Mucosa of stomach (tissue), 1 donor: ENCODE results near the gene ACTR1A.

Experiments used
- H3K27me3 ChIP-seq: one replicate; pipeline ENCODE4 v1.7.0; 2013; ENCODE audit warnings: mild to moderate bottlenecking, low read length; ENCODE audit not compliant: control insufficient read depth, insufficient read depth
- H3K36me3 ChIP-seq: one replicate; pipeline ENCODE4 v1.7.0; 2013; ENCODE audit warnings: low read length; ENCODE audit not compliant: control insufficient read depth, insufficient read depth
- H3K4me1 ChIP-seq: one replicate; pipeline ENCODE4 v1.7.0; 2013; ENCODE audit warnings: mild to moderate bottlenecking, low read length; ENCODE audit not compliant: control insufficient read depth, insufficient read depth
- H3K4me3 ChIP-seq: one replicate; pipeline ENCODE4 v1.7.0; 2013; ENCODE audit warnings: low read length
- H3K9ac ChIP-seq: one replicate; pipeline ENCODE4 v1.7.0; 2013; ENCODE audit warnings: mild to moderate bottlenecking, low read length, moderate library complexity
- H3K9me3 ChIP-seq: one replicate; pipeline ENCODE4 v1.7.0; 2013; ENCODE audit warnings: mild to moderate bottlenecking, low read length, moderate library complexity; ENCODE audit not compliant: control insufficient read depth
- donor health status: Pancreatic carcinoma.

ACTR1A gene

GRCh38 chr10:102499356-102499755 lies 3.2 kb downstream of the ACTR1A start:
- no peaks in the 10 kb centered on the region for H3K27me3 ChIP-seq

GRCh38 chr10:102497545-102497944 lies 5.0 kb downstream of the ACTR1A start:
- no peaks in the 10 kb centered on the region for H3K27me3 ChIP-seq
- H3K4me1 ChIP-seq: peaks cover 22% of the 10 kb centered on the region
- no peak overlapping the region for H3K4me3 ChIP-seq
- no peaks in the 10 kb centered on the region for H3K36me3 ChIP-seq
- no peak overlapping the region for H3K9ac ChIP-seq
- H3K9me3 ChIP-seq: no peaks in the 10 kb centered on the region

More at GRCh38 chr10:102499356-102499755, 3.2 kb downstream of the ACTR1A start:
- no peak overlapping the region for H3K9ac ChIP-seq
- no peaks in the 10 kb centered on the region for H3K9me3 ChIP-seq
- no peak overlapping the region for H3K4me3 ChIP-seq
- peaks cover 14% of the 10 kb centered on the region for H3K4me1 ChIP-seq
- no peaks in the 10 kb centered on the region for H3K36me3 ChIP-seq

GRCh38 chr10:102493771-102494170 lies 8.7 kb downstream of the ACTR1A start:
- H3K9me3 ChIP-seq: no peaks in the 10 kb centered on the region
- H3K4me1 ChIP-seq: peaks cover 13% of the 10 kb centered on the region
- H3K4me3 ChIP-seq: no peak overlapping the region
- H3K27me3 ChIP-seq: no peaks in the 10 kb centered on the region
- H3K36me3 ChIP-seq: peaks cover under 1% of the 10 kb centered on the region
- no peak overlapping the region for H3K9ac ChIP-seq

- H3K36me3 ChIP-seq: peaks cover 9% of the 10 kb centered on the region
- no peak overlapping the region for H3K9ac ChIP-seq
- H3K4me1 ChIP-seq: peaks cover 13% of the 10 kb centered on the region
- no peak overlapping the region for H3K4me3 ChIP-seq
- H3K9me3 ChIP-seq: no peaks in the 10 kb centered on the region
- no peaks in the 10 kb centered on the region for H3K27me3 ChIP-seq
Observed at GRCh38 chr10:102492983-102493382, 9.5 kb downstream of the ACTR1A start.

- Histone ChIP-seq H3K4me3 (no peak overlapping the region), H3K4me1 (peaks cover 13% of the 10 kb centered on the region), H3K9ac (no peak overlapping the region), H3K36me3 (peaks cover 13% of the 10 kb centered on the region), H3K9me3 (no peaks in the 10 kb centered on the region), H3K27me3 (no peaks in the 10 kb centered on the region)
Observed at GRCh38 chr10:102492344-102492939, 10.1 kb downstream of the ACTR1A start.

GRCh38 chr10:102491136-102491535 lies 11.4 kb downstream of the ACTR1A start:
- peaks cover 13% of the 10 kb centered on the region for H3K4me1 ChIP-seq
- no peak overlapping the region for H3K4me3 ChIP-seq

GRCh38 chr10:102485093-102485784 lies 17.3 kb downstream of the ACTR1A start:
- Histone ChIP-seq H3K4me3 (no peak overlapping the region), H3K9ac (no peak overlapping the region), H3K9me3 (no peaks in the 10 kb centered on the region), H3K27me3 (no peaks in the 10 kb centered on the region), H3K36me3 (peaks cover 38% of the 10 kb centered on the region), H3K4me1 (no peaks in the 10 kb centered on the region)

More at GRCh38 chr10:102491136-102491535, 11.4 kb downstream of the ACTR1A start:
- H3K27me3 ChIP-seq: no peaks in the 10 kb centered on the region
- no peaks in the 10 kb centered on the region for H3K9me3 ChIP-seq
- no peak overlapping the region for H3K9ac ChIP-seq
- peaks cover 13% of the 10 kb centered on the region for H3K36me3 ChIP-seq

GRCh38 chr10:102484021-102484420 lies 18.5 kb downstream of the ACTR1A start:
- Histone ChIP-seq H3K9me3 (no peaks in the 10 kb centered on the region), H3K36me3 (peaks cover 38% of the 10 kb centered on the region), H3K4me1 (no peaks in the 10 kb centered on the region), H3K9ac (no peak overlapping the region), H3K4me3 (no peak overlapping the region), H3K27me3 (no peaks in the 10 kb centered on the region)

GRCh38 chr10:102480396-102480795 lies 22.1 kb downstream of the ACTR1A start:
- Histone ChIP-seq H3K9me3 (no peaks in the 10 kb centered on the region), H3K4me1 (no peaks in the 10 kb centered on the region), H3K27me3 (no peaks in the 10 kb centered on the region), H3K36me3 (peaks cover 20% of the 10 kb centered on the region), H3K9ac (no peak overlapping the region), H3K4me3 (no peak overlapping the region)

GRCh38 chr10:102479651-102480050 lies 22.9 kb downstream of the ACTR1A start:
- H3K36me3 ChIP-seq: peaks cover 13% of the 10 kb centered on the region
- H3K4me1 ChIP-seq: no peaks in the 10 kb centered on the region
- H3K27me3 ChIP-seq: no peaks in the 10 kb centered on the region
- H3K4me3 ChIP-seq: no peak overlapping the region
- no peaks in the 10 kb centered on the region for H3K9me3 ChIP-seq
- no peak overlapping the region for H3K9ac ChIP-seq

- H3K9ac ChIP-seq: no peak overlapping the region
- H3K36me3 ChIP-seq: peaks cover 2% of the 10 kb centered on the region
- H3K4me3 ChIP-seq: no peak overlapping the region
- no peaks in the 10 kb centered on the region for H3K4me1 ChIP-seq
- H3K9me3 ChIP-seq: no peaks in the 10 kb centered on the region
- no peaks in the 10 kb centered on the region for H3K27me3 ChIP-seq
Observed at GRCh38 chr10:102476466-102477141, 25.9 kb downstream of the ACTR1A start.

GRCh38 chr10:102475451-102476040 lies 27.0 kb downstream of the ACTR1A start:
- Histone ChIP-seq H3K36me3 (no peaks in the 10 kb centered on the region), H3K9me3 (no peaks in the 10 kb centered on the region), H3K4me3 (no peak overlapping the region)

More at GRCh38 chr10:102475451-102476040, 27.0 kb downstream of the ACTR1A start:
- Histone ChIP-seq H3K27me3 (no peaks in the 10 kb centered on the region), H3K9ac (no peak overlapping the region), H3K4me1 (no peaks in the 10 kb centered on the region)
